Body of pancreas (tissue), 4 donors: ENCODE data around the gene WWTR1.

Experiments used
- POLR2A ChIP-seq, 3 donors: fragments of 450-650 bp; IDR thresholded peaks; one replicate each; pipeline ENCODE4 v1.6.1; 2016; ENCODE audit warnings: antibody characterized with exemption in 3 of 3, mild to moderate bottlenecking in 2 of 3
- TF ChIP-seq, protein P1 (sequence below), 7 experiments: fragments of 450-650 bp in 4 of 7; fragments of 200-600 bp in 3 of 7; sonication (generic) in 3 of 7; IDR thresholded peaks; one replicate each; pipeline ENCODE4 v1.5.1; 2016 to 2019; ENCODE audit warnings: antibody characterized with exemption in 7 of 7

DNA sequence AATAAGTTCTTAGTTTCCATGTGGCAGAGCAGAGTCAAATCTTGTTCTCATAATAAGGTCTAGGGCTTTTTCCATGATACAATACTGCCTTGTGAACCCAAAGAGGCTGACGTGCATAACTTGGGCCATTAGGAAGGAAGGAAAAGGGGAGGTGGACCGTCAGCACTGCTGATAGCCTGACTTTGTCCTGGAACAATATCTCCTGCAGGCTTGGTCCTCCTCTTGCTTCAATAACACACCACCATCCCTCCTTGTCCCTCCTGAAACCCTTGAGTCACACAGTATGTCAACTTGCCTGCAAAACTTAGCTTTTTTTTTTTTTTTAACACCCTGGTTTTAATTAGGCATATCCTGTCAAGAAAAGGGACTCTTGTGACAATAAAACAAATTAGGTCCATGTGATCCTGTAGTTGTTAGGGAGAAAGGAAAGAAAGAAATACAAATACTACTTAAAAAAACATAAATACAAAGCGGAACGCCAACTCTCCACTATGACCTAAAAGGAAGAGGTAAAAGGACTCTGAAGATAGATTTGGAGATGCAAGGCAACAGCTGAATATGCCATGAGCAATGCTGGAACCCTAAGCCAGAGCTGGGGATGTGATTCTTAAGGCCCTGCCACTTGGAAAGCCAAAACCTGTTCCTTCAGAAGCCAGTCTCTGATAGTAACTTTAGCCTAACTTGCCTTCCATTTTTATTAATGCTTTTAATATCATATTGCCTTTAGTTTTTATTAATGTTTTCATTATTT is 67.0 kb downstream of the WWTR1 start:
- TF ChIP-seq POLR2A (IDR thresholded peaks at IDR 0.05) = no peak
- TF ChIP-seq, protein P1, sequence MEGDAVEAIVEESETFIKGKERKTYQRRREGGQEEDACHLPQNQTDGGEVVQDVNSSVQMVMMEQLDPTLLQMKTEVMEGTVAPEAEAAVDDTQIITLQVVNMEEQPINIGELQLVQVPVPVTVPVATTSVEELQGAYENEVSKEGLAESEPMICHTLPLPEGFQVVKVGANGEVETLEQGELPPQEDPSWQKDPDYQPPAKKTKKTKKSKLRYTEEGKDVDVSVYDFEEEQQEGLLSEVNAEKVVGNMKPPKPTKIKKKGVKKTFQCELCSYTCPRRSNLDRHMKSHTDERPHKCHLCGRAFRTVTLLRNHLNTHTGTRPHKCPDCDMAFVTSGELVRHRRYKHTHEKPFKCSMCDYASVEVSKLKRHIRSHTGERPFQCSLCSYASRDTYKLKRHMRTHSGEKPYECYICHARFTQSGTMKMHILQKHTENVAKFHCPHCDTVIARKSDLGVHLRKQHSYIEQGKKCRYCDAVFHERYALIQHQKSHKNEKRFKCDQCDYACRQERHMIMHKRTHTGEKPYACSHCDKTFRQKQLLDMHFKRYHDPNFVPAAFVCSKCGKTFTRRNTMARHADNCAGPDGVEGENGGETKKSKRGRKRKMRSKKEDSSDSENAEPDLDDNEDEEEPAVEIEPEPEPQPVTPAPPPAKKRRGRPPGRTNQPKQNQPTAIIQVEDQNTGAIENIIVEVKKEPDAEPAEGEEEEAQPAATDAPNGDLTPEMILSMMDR (IDR thresholded peaks at IDR 0.05) = no peak
